WTC11 (cell line): ENCODE results near the gene CTCF. TPM values are rescaled to one million over a fixed set of nuclear protein-coding genes. Genes with fewer than 3 reads are reported as not detected.

Experiments
- ATAC-seq: fragments of 200-7000 bp; cut with Tn5 transposase; 2 replicates; pipeline ENCODE4 v1.10.0; 2021; ENCODE audit warnings: mild to moderate bottlenecking, moderate library complexity
- CTCF ChIA-PET: fragments of 300-600 bp; sonication (Branson Sonifier 250); formaldehyde crosslinking; loops from one replicate; lab custom pipeline; 2021; ENCODE audit warnings: antibody characterized with exemption; lab: Charles Lee
- POLR2A ChIA-PET: fragments of 350-600 bp; sonication (Branson Sonifier 250); formaldehyde crosslinking; loops from one replicate; lab custom pipeline; 2021; ENCODE audit warnings: antibody characterized with exemption; lab: Charles Lee
- DNase-seq: peaks from one replicate; pipeline ENCODE4 v3.0.0; 2021; ENCODE audit warnings: low spot score
- H3K27ac Mint-ChIP-seq: 2 replicates; pipeline ENCODE4 v1.8.0; 2021; ENCODE audit warnings: mixed read lengths
- H3K27me3 Mint-ChIP-seq: 2 replicates; pipeline ENCODE4 v1.8.0; 2021; ENCODE audit warnings: low read depth, mild to moderate bottlenecking, moderate library complexity, mixed read lengths
- H3K36me3 Mint-ChIP-seq: 2 replicates; pipeline ENCODE4 v1.8.0; 2021; ENCODE audit warnings: mixed read lengths
- H3K4me1 Mint-ChIP-seq: 2 replicates; pipeline ENCODE4 v1.8.0; 2022; ENCODE audit warnings: mixed read lengths
- H3K4me3 Mint-ChIP-seq: 2 replicates; pipeline ENCODE4 v1.8.0; 2021; ENCODE audit warnings: mild to moderate bottlenecking, moderate library complexity, mixed read lengths
- H3K9me3 Mint-ChIP-seq: 2 replicates; pipeline ENCODE4 v1.8.0; 2021; ENCODE audit warnings: mixed read lengths
- AR ChIP-seq: fragments of 250-450 bp; sonication (Bioruptor Pico); IDR thresholded peaks from 2 replicates; pipeline ENCODE4 v1.9.0; 2021; ENCODE audit warnings: mild to moderate bottlenecking
- CDX4 ChIP-seq: fragments of 250-450 bp; sonication (Bioruptor Pico); IDR thresholded peaks from 2 replicates; pipeline ENCODE4 v1.9.0; 2021; ENCODE audit warnings: moderate library complexity, mild to moderate bottlenecking, inconsistent platforms, borderline replicate concordance
- CREB1 ChIP-seq: sonication (generic); formaldehyde crosslinking; IDR thresholded peaks from 2 replicates; pipeline ENCODE4 v1.8.0; 2023; ENCODE audit warnings: mild to moderate bottlenecking, missing genetic modification reagents
- ETV6 ChIP-seq: sonication (generic); formaldehyde crosslinking; IDR thresholded peaks from 2 replicates; pipeline ENCODE4 v1.8.1; 2022; ENCODE audit warnings: mild to moderate bottlenecking, missing genetic modification reagents
- FOXJ3 ChIP-seq: sonication (generic); formaldehyde crosslinking; IDR thresholded peaks from 2 replicates; pipeline ENCODE4 v1.9.0; 2021; ENCODE audit warnings: missing genetic modification reagents, mild to moderate bottlenecking, borderline replicate concordance
- GTF2I ChIP-seq: fragments of 250-450 bp; sonication (Bioruptor Pico); conservative IDR thresholded peaks from 2 replicates; pipeline ENCODE4 v1.4.0; 2021; ENCODE audit warnings: mild to moderate bottlenecking
- MYBL2 ChIP-seq: sonication (generic); formaldehyde crosslinking; IDR thresholded peaks from 2 replicates; pipeline ENCODE4 v1.8.1; 2023; ENCODE audit warnings: mild to moderate bottlenecking, moderate library complexity, missing genetic modification reagents
- NFATC4 ChIP-seq: fragments of 250-450 bp; sonication (Bioruptor Pico); IDR thresholded peaks from 2 replicates; pipeline ENCODE4 v1.9.0; 2021; ENCODE audit warnings: mild to moderate bottlenecking
- NFE2L1 ChIP-seq: sonication (generic); formaldehyde crosslinking; IDR thresholded peaks from 2 replicates; pipeline ENCODE4 v1.8.1; 2023; ENCODE audit warnings: missing genetic modification reagents
- NR3C1 ChIP-seq: sonication (generic); formaldehyde crosslinking; conservative IDR thresholded peaks from 2 replicates; pipeline ENCODE4 v1.8.1; 2023; ENCODE audit warnings: low read depth, mild to moderate bottlenecking, missing genetic modification reagents
- PREB ChIP-seq: sonication (generic); formaldehyde crosslinking; IDR thresholded peaks from 2 replicates; pipeline ENCODE4 v1.8.1; 2022; ENCODE audit warnings: mild to moderate bottlenecking, missing genetic modification reagents, moderate library complexity, borderline replicate concordance
- PRRX2 ChIP-seq: fragments of 250-450 bp; sonication (Bioruptor Pico); IDR thresholded peaks from 2 replicates; pipeline ENCODE4 v1.8.0; 2021; ENCODE audit warnings: mild to moderate bottlenecking
- SMAD3 ChIP-seq: sonication (generic); formaldehyde crosslinking; IDR thresholded peaks from 2 replicates; pipeline ENCODE4 v1.8.0; 2022; ENCODE audit warnings: missing genetic modification reagents, mild to moderate bottlenecking, borderline replicate concordance
- SMAD4 ChIP-seq: sonication (generic); formaldehyde crosslinking; IDR thresholded peaks from 2 replicates; pipeline ENCODE4 v1.8.0; 2022; ENCODE audit warnings: mild to moderate bottlenecking, missing genetic modification reagents
- SP1 ChIP-seq: sonication (generic); formaldehyde crosslinking; conservative IDR thresholded peaks from 2 replicates; pipeline ENCODE4 v1.8.1; 2022; ENCODE audit warnings: missing genetic modification reagents
- TEAD1 ChIP-seq: sonication (generic); formaldehyde crosslinking; IDR thresholded peaks from 2 replicates; pipeline ENCODE4 v1.8.0; 2022; ENCODE audit warnings: mild to moderate bottlenecking, missing genetic modification reagents
- ZBTB43 ChIP-seq: sonication (generic); formaldehyde crosslinking; IDR thresholded peaks from 2 replicates; pipeline ENCODE4 v1.8.1; 2023; ENCODE audit warnings: mild to moderate bottlenecking, missing genetic modification reagents
- ZNF232 ChIP-seq: sonication (generic); formaldehyde crosslinking; IDR thresholded peaks from 2 replicates; pipeline ENCODE4 v1.8.0; 2022; ENCODE audit warnings: mild to moderate bottlenecking, missing genetic modification reagents
- ZNF396 ChIP-seq: fragments of 250-450 bp; sonication (Bioruptor Pico); IDR thresholded peaks from 2 replicates; pipeline ENCODE4 v1.8.0; 2021; ENCODE audit warnings: mild to moderate bottlenecking, moderate library complexity, borderline replicate concordance
- ZNF532 ChIP-seq: fragments of 250-450 bp; sonication (Bioruptor Pico); IDR thresholded peaks from 2 replicates; pipeline ENCODE4 v1.9.0; 2021; ENCODE audit warnings: mild to moderate bottlenecking, borderline replicate concordance
- total RNA-seq: library from RNA; stranded (reverse); gene quantifications from 3 replicates; pipeline ENCODE4 v1.2.3, GENCODE V29; 2021

The CTCF gene
- total RNA-seq, 1 experiment from 2014 or later, result 55.4 TPM

DNA sequence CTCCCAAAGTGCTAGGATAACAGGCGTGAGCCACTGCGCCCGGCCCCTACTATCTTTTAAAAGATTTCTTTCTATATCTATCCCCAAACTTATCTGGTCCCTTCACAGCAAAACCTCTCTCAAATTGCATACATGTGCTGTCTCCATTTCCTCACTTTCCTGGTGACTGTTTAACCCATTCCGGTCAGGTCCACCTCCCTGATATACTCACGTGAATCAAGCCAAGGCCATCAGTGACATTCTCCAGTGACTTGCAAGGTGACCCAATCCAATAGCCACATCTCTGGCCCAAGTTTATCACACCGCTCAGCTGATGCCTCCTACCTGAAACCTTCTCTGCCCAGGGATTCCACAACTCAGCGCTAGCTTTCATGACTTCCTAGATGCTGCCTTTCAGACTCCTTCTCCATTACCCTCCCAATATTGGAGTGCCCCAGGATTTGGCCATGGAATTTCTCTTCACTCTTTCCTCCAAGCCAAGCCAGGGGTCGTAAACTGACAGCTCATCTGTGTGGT, 1.4 kb upstream of the CTCF start:
- TF ChIP-seq MYBL2 (CRISPR knock-in tag), result no peak
- no peak for TF ChIP-seq FOXJ3 (CRISPR knock-in tag)
- TF ChIP-seq NFE2L1 (CRISPR knock-in tag), result no peak
- no peak for TF ChIP-seq SP1 (CRISPR knock-in tag)
- no peak for TF ChIP-seq PRRX2
- no peak for TF ChIP-seq TEAD1 (CRISPR knock-in tag)
- no peak for TF ChIP-seq PREB (CRISPR knock-in tag)
- no peak for TF ChIP-seq AR (CRISPR knock-in tag)
- TF ChIP-seq GTF2I (CRISPR knock-in tag), result no peak
- TF ChIP-seq ZNF396, result no peak
- TF ChIP-seq SMAD4, result no peak
- TF ChIP-seq NR3C1 (CRISPR knock-in tag), result no peak
- no peak for TF ChIP-seq ZNF232 (CRISPR knock-in tag)
- ATAC-seq (no peak), DNase-seq (no peak)
- Mint-ChIP-seq H3K9me3 (no peaks in the 10 kb centered on the region), H3K27ac (peak overlapping the region; percentile 93), H3K36me3 (no peaks in the 10 kb centered on the region), H3K27me3 (no peaks in the 10 kb centered on the region), H3K4me3 (peak overlapping the region; percentile 83), H3K4me1 (peaks cover 15% of the 10 kb centered on the region)
- CTCF ChIA-PET, result interaction anchor here (1.1 to 5.3 kb wide), 7 partner anchors 13 to 87 kb away, joined by 3 to 72 read pairs (median 12); partner anchors contain the start of genes ATP6V0D1 and CARMIL2
- POLR2A ChIA-PET, result interaction anchor here (0.7 to 1.5 kb wide), 3 partner anchors 13 to 256 kb away, joined by 3 to 7 read pairs (median 3); no protein-coding TSS in a partner anchor

GRCh38 chr16:67561501-67561823, 864 bp upstream of the CTCF start:
- no peak for ATAC-seq
- ChIA-PET POLR2A (interaction anchor here (0.6 to 1.9 kb wide), 6 partner anchors 14 to 255 kb away, joined by 3 to 7 read pairs (median 4); partner anchors contain the start of gene CARMIL2), CTCF (interaction anchor here (0.6 to 5.3 kb wide), 17 partner anchors 10 to 465 kb away, joined by 3 to 72 read pairs (median 5); partner anchors contain the start of genes ATP6V0D1, CARMIL2 and RIPOR1)
- DNase-seq, result no peak
- peaks cover 15% of the 10 kb centered on the region for H3K4me1 Mint-ChIP-seq
- peak overlapping the region; percentile 93 for H3K27ac Mint-ChIP-seq
- H3K9me3 Mint-ChIP-seq, result no peaks in the 10 kb centered on the region
- H3K4me3 Mint-ChIP-seq, result peak overlapping the region; percentile 83
- no peaks in the 10 kb centered on the region for H3K27me3 Mint-ChIP-seq
- H3K36me3 Mint-ChIP-seq, result no peaks in the 10 kb centered on the region
- TF ChIP-seq ETV6 (no peak), SMAD3 (CRISPR knock-in tag) (no peak), CDX4 (CRISPR knock-in tag) (no peak), ZBTB43 (CRISPR knock-in tag) (0 out of 2 replicates have a peak, but pooled peaks have one; percentile 4), ZNF532 (CRISPR knock-in tag) (no peak), NFATC4 (CRISPR knock-in tag) (no peak), CREB1 (no peak)
